Fibroblast of the aortic adventitia (primary cell): ENCODE data around the gene PROM1. TPM values are rescaled to one million over a fixed set of nuclear protein-coding genes. Genes with fewer than 3 reads are reported as not detected.
A peak's percentile ranks its signal among the peaks of the same experiment; 100 is the strongest.

Experiments
- DNase-seq: peaks from one replicate; pipeline ENCODE4 v3.0.0-alpha.2; 2010; ENCODE audit warnings: low read depth
- H3K4me3 ChIP-seq: 2 replicates; pipeline ENCODE4 v1.5.1; 2011; ENCODE audit warnings: low read depth, mild to moderate bottlenecking, control low read depth, low read length, moderate library complexity
- CTCF ChIP-seq: IDR thresholded peaks from 2 replicates; pipeline ENCODE4 v1.5.1; 2011; ENCODE audit warnings: mild to moderate bottlenecking, low read length, control low read depth, inconsistent platforms; ENCODE audit not compliant: insufficient read depth
- total RNA-seq: library from RNA; depleted of rRNA; stranded (reverse); fragments of >200 nt; gene quantifications from 2 replicates; pipeline ENCODE4 v1.2.3, GENCODE V29; 2012; ENCODE audit warnings: low replicate concordance

PROM1 gene
- total RNA-seq, 1 donor, result under 0.01 TPM

- H3K4me3 ChIP-seq, result no peak overlapping the region
- DNase-seq, result no peak
- no peak for TF ChIP-seq CTCF
These were observed 162.3 kb downstream of the PROM1 start for GRCh38 chr4:15921592-15921932.

DNA sequence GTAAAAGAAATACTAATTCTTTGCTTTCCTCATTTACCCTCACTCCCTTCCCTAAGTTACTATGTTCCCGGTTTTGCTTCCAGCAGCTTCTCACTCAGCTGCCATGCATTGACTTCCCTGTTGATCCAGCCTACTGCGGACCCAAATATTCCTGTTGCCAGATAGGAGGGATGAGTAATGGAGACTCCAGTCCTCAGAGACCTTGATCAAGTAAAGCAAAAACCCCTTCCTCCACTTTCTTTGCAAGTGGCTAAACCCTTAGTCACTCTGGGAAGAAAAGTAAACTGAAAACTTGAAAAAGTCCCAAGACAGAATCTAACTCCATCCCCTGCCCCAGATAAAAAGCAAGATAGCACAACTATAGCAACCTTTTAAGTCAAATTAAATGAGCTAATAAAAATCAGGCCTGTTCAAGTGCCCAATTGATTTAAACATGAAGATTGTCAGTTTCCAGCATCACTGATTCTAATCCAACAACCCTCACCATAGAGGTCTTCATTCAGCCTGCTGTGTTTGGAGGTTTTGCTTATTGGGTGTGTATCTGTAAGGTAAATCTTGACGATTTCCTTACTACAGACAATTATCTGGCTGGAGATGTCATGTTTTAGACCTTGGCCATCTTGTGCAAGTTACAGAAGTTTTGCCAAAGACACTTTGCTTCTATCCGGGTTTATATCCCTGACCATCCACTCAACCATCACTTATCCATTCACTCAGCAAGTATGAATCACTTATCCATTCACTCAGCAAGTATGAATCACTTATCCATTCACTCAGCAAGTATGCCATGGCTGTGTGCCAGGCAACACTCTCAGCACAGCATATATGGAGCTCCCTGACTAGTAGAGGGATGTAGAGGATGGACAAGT, 162.9 kb downstream of the PROM1 start:
- H3K4me3 ChIP-seq, result no peak overlapping the region
- no peak for TF ChIP-seq CTCF
- peak; percentile 98 for DNase-seq

- no peak for TF ChIP-seq CTCF
- H3K4me3 ChIP-seq, result no peak overlapping the region
- DNase-seq, result no peak
These were observed 165.2 kb downstream of the PROM1 start for GRCh38 chr4:15918484-15919129.

Other genes starting within 250 kb of the PROM1 start
- not detected in 2 replicates for gene FGFBP1, start 145.3 kb downstream of the PROM1 start, total RNA-seq
- not detected in 2 replicates for gene FGFBP2, start 120.8 kb downstream of the PROM1 start, total RNA-seq
- gene TAPT1, start 142.4 kb upstream of the PROM1 start, total RNA-seq, result 11.5 and 21.1 TPM in 2 replicates